HEK293T (cell line): ENCODE results near the gene PIEZO2.

Experiments
- CTCF ChIA-PET: fragments of 350-600 bp; formaldehyde crosslinking; extraction: SDS; loops from one replicate; lab custom pipeline; 2021; ENCODE audit warnings: antibody characterized with exemption, inconsistent platforms; lab: Yijun Ruan, JAX
- POLR2A ChIA-PET: fragments of 350-600 bp; formaldehyde crosslinking; extraction: SDS; loops from one replicate; lab custom pipeline; 2020; ENCODE audit warnings: antibody characterized with exemption, inconsistent platforms; lab: Yijun Ruan, JAX
- DNase-seq: peaks from one replicate; pipeline ENCODE4 v3.0.0; 2012; ENCODE audit warnings: mixed read lengths; ENCODE audit errors: extremely low spot score
- ARNT ChIP-seq: fragments of 450-650 bp; IDR thresholded peaks from 2 replicates; pipeline ENCODE4 v1.6.1; 2017; ENCODE audit warnings: mild to moderate bottlenecking
- BHLHE40 ChIP-seq: fragments of 450-650 bp; IDR thresholded peaks from 2 replicates; pipeline ENCODE4 v1.6.1; 2016; ENCODE audit warnings: mild to moderate bottlenecking, moderate library complexity, borderline replicate concordance
- CTBP1 ChIP-seq: fragments of 450-650 bp; IDR thresholded peaks from 2 replicates; pipeline ENCODE4 v1.6.1; 2016; ENCODE audit warnings: borderline replicate concordance
- ELF4 ChIP-seq: fragments of 450-650 bp; IDR thresholded peaks from 2 replicates; pipeline ENCODE4 v1.6.1; 2017; ENCODE audit warnings: antibody characterized with exemption
- FOXA1 ChIP-seq: fragments of 450-650 bp; IDR thresholded peaks from 2 replicates; pipeline ENCODE4 v1.6.1; 2016; ENCODE audit warnings: mild to moderate bottlenecking
- FOXK2 ChIP-seq: fragments of 450-650 bp; IDR thresholded peaks from 2 replicates; pipeline ENCODE4 v1.6.1; 2016; ENCODE audit warnings: mild to moderate bottlenecking
- FOXM1 ChIP-seq: fragments of 450-650 bp; IDR thresholded peaks from 2 replicates; pipeline ENCODE4 v1.6.1; 2017; ENCODE audit warnings: mild to moderate bottlenecking, borderline replicate concordance
- HDGF ChIP-seq: fragments of 450-650 bp; IDR thresholded peaks from 2 replicates; pipeline ENCODE4 v1.6.1; 2017; ENCODE audit warnings: antibody characterized with exemption, borderline replicate concordance
- L3MBTL2 ChIP-seq: fragments of 450-650 bp; conservative IDR thresholded peaks from 2 replicates; pipeline ENCODE4 v1.6.1; 2016; ENCODE audit warnings: mild to moderate bottlenecking
- LEF1 ChIP-seq: fragments of 450-650 bp; IDR thresholded peaks from 2 replicates; pipeline ENCODE4 v1.6.1; 2017; ENCODE audit warnings: mild to moderate bottlenecking, borderline replicate concordance
- NFRKB ChIP-seq: fragments of 450-650 bp; IDR thresholded peaks from 2 replicates; pipeline ENCODE4 v1.6.1; 2016; ENCODE audit warnings: mild to moderate bottlenecking, moderate library complexity
- SP1 ChIP-seq: fragments of 450-650 bp; IDR thresholded peaks from 2 replicates; pipeline ENCODE4 v1.6.1; 2017
- SUZ12 ChIP-seq: fragments of 450-650 bp; IDR thresholded peaks from 2 replicates; pipeline ENCODE4 v1.6.1; 2016; ENCODE audit warnings: mild to moderate bottlenecking
- TARDBP ChIP-seq: fragments of 450-650 bp; IDR thresholded peaks from 2 replicates; pipeline ENCODE4 v1.6.1; 2016
- ZNF384 ChIP-seq: fragments of 450-650 bp; IDR thresholded peaks from 2 replicates; pipeline ENCODE4 v1.6.1; 2016
- TF ChIP-seq, protein P1 (sequence below): fragments of 450-650 bp; IDR thresholded peaks from 2 replicates; pipeline ENCODE4 v1.6.1; 2016

The PIEZO2 gene

DNA sequence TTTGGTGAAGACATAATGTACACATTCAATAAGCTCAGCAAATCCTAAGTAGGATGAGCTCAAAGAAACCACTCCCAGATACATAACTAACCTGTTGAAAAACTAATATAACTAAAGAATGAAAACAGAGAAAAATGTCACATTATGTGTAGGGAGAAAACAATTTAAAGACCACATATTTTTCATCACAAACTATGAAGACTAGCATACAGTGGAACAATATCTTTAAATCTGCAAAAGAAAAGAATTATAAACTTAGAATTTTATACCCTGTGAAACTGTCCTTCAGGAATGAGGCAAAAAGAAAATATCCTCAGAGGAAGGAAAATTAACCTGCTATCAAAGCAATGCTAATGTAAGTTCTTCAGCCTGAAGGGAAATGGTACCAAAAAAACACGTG lies 151.5 kb downstream of the PIEZO2 start:
- ChIA-PET POLR2A (no interaction called here), CTCF (no interaction called here)
- DNase-seq, result no peak
- TF ChIP-seq HDGF, result no peak
- no peak for TF ChIP-seq CTBP1
- TF ChIP-seq BHLHE40, result no peak
- TF ChIP-seq FOXA1, result no peak
- no peak for TF ChIP-seq TARDBP
- no peak for TF ChIP-seq ZNF384
- TF ChIP-seq SUZ12, result no peak
- TF ChIP-seq L3MBTL2, result no peak
- no peak for TF ChIP-seq LEF1
- TF ChIP-seq NFRKB, result no peak
- no peak for TF ChIP-seq FOXM1
- no peak for TF ChIP-seq FOXK2
- TF ChIP-seq, protein P1, sequence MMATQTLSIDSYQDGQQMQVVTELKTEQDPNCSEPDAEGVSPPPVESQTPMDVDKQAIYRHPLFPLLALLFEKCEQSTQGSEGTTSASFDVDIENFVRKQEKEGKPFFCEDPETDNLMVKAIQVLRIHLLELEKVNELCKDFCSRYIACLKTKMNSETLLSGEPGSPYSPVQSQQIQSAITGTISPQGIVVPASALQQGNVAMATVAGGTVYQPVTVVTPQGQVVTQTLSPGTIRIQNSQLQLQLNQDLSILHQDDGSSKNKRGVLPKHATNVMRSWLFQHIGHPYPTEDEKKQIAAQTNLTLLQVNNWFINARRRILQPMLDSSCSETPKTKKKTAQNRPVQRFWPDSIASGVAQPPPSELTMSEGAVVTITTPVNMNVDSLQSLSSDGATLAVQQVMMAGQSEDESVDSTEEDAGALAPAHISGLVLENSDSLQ, result no peak

DNA sequence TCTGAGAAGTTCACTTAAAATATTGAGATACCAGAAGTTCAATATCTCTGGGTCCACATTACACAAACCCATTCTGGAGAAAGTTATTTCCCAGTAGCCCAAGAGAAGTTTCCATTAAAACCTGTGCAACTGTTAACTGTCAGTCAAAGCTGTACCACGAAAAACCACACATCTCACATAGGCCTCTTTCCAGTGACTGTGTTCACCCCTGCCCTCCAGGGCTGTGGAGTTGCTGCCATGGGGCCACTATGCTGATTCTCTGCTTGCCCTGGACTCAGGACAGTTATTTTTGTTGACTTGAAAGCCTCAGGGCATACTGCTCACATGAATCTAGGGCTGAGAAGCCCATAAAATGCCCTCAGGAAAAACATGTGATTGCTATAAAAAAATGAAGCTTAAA lies 153.8 kb downstream of the PIEZO2 start:
- ChIA-PET POLR2A (no interaction called here), CTCF (no interaction called here)
- no peak for DNase-seq
- TF ChIP-seq NFRKB (no peak), ARNT (no peak), HDGF (no peak), ELF4 (no peak), L3MBTL2 (no peak), FOXM1 (no peak), SP1 (no peak), ZNF384 (no peak)
- TF ChIP-seq, protein P1, result no peak

DNA sequence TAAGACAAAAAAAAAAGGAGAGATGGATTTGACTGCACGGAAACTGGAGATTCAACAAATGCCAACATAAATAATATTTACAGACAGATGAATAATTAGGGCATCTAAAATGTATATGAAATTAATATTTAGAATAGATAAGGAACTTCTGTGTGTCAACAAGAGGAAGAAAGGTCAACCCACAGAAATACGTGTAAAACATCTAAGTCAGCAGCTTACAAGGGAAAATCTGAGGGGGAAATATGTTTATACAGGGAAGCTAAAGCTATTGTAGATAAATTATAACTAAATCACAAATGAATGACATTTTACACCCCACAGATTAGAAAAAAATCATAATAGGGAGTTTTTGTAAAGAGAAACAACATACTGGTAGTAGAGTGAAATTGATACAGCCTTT lies 159.9 kb downstream of the PIEZO2 start:
- TF ChIP-seq TARDBP (no peak), FOXK2 (no peak), L3MBTL2 (no peak), SUZ12 (no peak), HDGF (no peak), ARNT (no peak), ZNF384 (no peak), FOXM1 (no peak), FOXA1 (no peak)
- TF ChIP-seq, protein P1, result no peak
- CTCF ChIA-PET, result no interaction called here
- POLR2A ChIA-PET, result no interaction called here
- DNase-seq, result no peak

DNA sequence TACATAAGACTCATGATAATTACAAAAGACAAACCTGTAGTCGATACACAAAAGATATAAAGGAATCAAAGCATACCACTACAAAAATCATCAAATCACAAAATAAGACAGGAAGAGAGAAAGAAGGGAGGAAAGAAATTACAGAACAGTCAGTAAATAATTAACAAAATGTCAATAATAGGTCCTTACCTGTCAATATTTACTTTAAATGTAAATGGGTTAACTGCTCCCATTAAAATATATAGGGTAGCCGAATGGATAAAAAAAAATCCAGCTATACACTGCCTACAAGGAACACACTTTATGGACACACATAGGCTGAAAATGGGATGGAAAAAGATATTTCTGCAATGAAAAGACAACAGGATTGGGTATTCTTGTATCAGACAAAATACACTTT lies 163.7 kb downstream of the PIEZO2 start:
- CTCF ChIA-PET, result no interaction called here
- POLR2A ChIA-PET, result no interaction called here
- no peak for TF ChIP-seq CTBP1
- TF ChIP-seq L3MBTL2, result no peak
- TF ChIP-seq FOXK2, result no peak
- TF ChIP-seq SUZ12, result no peak
- TF ChIP-seq TARDBP, result no peak
- no peak for TF ChIP-seq SP1
- no peak for TF ChIP-seq ARNT
- no peak for TF ChIP-seq FOXA1
- no peak for TF ChIP-seq ELF4
- TF ChIP-seq HDGF, result no peak
- no peak for TF ChIP-seq ZNF384
- TF ChIP-seq BHLHE40, result no peak
- DNase-seq, result no peak

DNA sequence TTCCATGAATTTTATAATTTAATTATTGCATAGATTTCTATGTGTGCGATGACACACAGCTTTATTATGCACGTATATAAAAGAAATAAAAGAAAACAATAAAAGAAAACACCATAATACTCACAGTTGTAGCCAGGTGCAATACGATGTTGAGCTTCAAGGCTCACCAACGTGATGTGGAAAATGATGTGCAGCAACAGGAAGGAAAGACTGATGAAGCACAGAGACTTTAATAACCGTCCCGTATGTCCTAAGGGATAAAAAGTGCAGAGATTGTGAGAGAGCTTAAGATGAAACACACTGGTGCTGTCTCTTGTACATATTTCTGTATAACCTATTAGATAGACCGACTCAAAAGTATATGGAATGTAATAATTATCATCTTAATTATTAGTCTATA lies 170.0 kb downstream of the PIEZO2 start:
- no peak for DNase-seq
- TF ChIP-seq NFRKB (no peak), FOXA1 (no peak), CTBP1 (no peak), FOXM1 (no peak), BHLHE40 (no peak), LEF1 (no peak), HDGF (no peak), SP1 (no peak), ARNT (no peak), FOXK2 (no peak), ELF4 (no peak), TARDBP (no peak), L3MBTL2 (no peak), ZNF384 (no peak)
- TF ChIP-seq, protein P1, result no peak
- CTCF ChIA-PET, result no interaction called here
- POLR2A ChIA-PET, result no interaction called here

DNA sequence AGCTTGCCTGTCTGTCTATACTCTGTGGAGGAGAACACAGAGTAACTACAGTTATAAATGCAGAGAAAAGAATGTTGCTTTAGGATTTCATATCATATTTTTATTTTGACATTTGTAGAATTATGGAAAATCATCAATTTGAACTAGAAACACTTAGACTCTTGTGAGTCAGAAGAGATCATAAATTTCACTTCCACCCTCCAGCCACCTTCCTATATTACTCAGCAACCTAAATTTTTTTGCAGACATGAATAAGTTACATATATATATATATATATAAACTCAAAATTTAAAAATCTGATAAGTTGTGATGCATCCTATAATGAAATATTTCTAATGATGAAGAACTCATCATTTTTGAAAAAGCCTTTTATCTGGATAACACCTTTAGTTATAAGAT lies 172.3 kb downstream of the PIEZO2 start:
- CTCF ChIA-PET, result no interaction called here
- no peak for TF ChIP-seq HDGF
- TF ChIP-seq, protein P1, result no peak
- TF ChIP-seq SP1, result no peak
- TF ChIP-seq NFRKB, result no peak
- no peak for TF ChIP-seq LEF1
- no peak for TF ChIP-seq CTBP1
- TF ChIP-seq BHLHE40, result no peak
- TF ChIP-seq TARDBP, result no peak
- TF ChIP-seq ELF4, result no peak
- TF ChIP-seq FOXK2, result no peak
- no peak for TF ChIP-seq L3MBTL2
- TF ChIP-seq SUZ12, result no peak
- TF ChIP-seq FOXA1, result no peak
- no peak for TF ChIP-seq ARNT
- TF ChIP-seq FOXM1, result no peak
- POLR2A ChIA-PET, result no interaction called here
- no peak for DNase-seq
